HEK293 (cell line): ENCODE data around the gene CBLN1.

Experiments
- CTCF ChIA-PET: fragments of 350-600 bp; formaldehyde crosslinking; extraction: SDS; loops from one replicate; lab custom pipeline; 2021; ENCODE audit warnings: antibody characterized with exemption; lab: Yijun Ruan, JAX
- POLR2A ChIA-PET: fragments of 300-600 bp; formaldehyde crosslinking; extraction: SDS; loops from one replicate; lab custom pipeline; 2020; ENCODE audit warnings: antibody characterized with exemption, inconsistent platforms; lab: Yijun Ruan, JAX
- H3K27ac ChIP-seq: fragments of 200-500 bp; sonication (Bioruptor generic); 2 replicates; pipeline ENCODE4 v1.5.1; 2014; ENCODE audit warnings: low read depth, low read length, control low read depth, inconsistent platforms; ENCODE audit errors: extremely low read depth
- H3K36me3 ChIP-seq, 2 experiments: fragments of 200-500 bp in 1 of 2; sonication (Bioruptor generic) in 1 of 2; 1 replicate in 1 of 2; 2 replicates in 1 of 2; pipeline ENCODE4 v1.5.1; 2014 to 2017; ENCODE audit warnings: inconsistent platforms in 2 of 2, low read length in 2 of 2; ENCODE audit not compliant: control insufficient read depth in 2 of 2, insufficient read depth in 1 of 2
- H3K4me1 ChIP-seq: fragments of 200-500 bp; sonication (Bioruptor generic); 2 replicates; pipeline ENCODE4 v1.5.1; 2014; ENCODE audit warnings: mild to moderate bottlenecking, low read length, inconsistent platforms; ENCODE audit not compliant: control insufficient read depth, insufficient read depth
- H3K4me3 ChIP-seq: 2 replicates; pipeline ENCODE4 v1.5.1; 2011; ENCODE audit warnings: low read depth, mild to moderate bottlenecking, control low read depth, low read length, moderate library complexity
- H3K9me3 ChIP-seq: fragments of 200-500 bp; sonication (Bioruptor generic); 2 replicates; pipeline ENCODE4 v1.5.1; 2014; ENCODE audit warnings: low read depth, low read length, inconsistent platforms; ENCODE audit not compliant: control insufficient read depth, insufficient read depth
- GLIS2 ChIP-seq: fragments of 450-650 bp; formaldehyde crosslinking; IDR thresholded peaks from 2 replicates; pipeline ENCODE4 v1.5.1; 2016; ENCODE audit warnings: missing biosample characterization, missing genetic modification characterization
- HOXA7 ChIP-seq: sonication (generic); formaldehyde crosslinking; IDR thresholded peaks from 2 replicates; pipeline ENCODE4 v1.8.1; 2022; ENCODE audit warnings: missing genetic modification reagents, borderline replicate concordance
- KLF17 ChIP-seq: fragments of 450-650 bp; formaldehyde crosslinking; IDR thresholded peaks from 2 replicates; pipeline ENCODE4 v1.5.1; 2016; ENCODE audit warnings: missing biosample characterization, missing genetic modification characterization
- KLF7 ChIP-seq: fragments of 450-650 bp; formaldehyde crosslinking; IDR thresholded peaks from 2 replicates; pipeline ENCODE4 v1.5.1; 2016; ENCODE audit warnings: missing biosample characterization, missing genetic modification characterization, borderline replicate concordance
- MEIS1 ChIP-seq: sonication (generic); formaldehyde crosslinking; IDR thresholded peaks from 2 replicates; pipeline ENCODE4 v1.8.1; 2022; ENCODE audit warnings: missing genetic modification reagents, mild to moderate bottlenecking, borderline replicate concordance
- MZF1 ChIP-seq: fragments of 450-650 bp; formaldehyde crosslinking; IDR thresholded peaks from 2 replicates; pipeline ENCODE4 v1.5.1; 2017; ENCODE audit warnings: missing biosample characterization, missing genetic modification characterization, borderline replicate concordance
- OSR2 ChIP-seq: fragments of 450-650 bp; formaldehyde crosslinking; IDR thresholded peaks from 2 replicates; pipeline ENCODE4 v1.5.1; 2016; ENCODE audit warnings: missing biosample characterization, missing genetic modification characterization
- SCRT2 ChIP-seq: fragments of 450-650 bp; formaldehyde crosslinking; IDR thresholded peaks from 2 replicates; pipeline ENCODE4 v1.5.1; 2016; ENCODE audit warnings: missing biosample characterization, missing genetic modification characterization
- SP3 ChIP-seq: fragments of 450-650 bp; formaldehyde crosslinking; IDR thresholded peaks from 2 replicates; pipeline ENCODE4 v1.5.1; 2016; ENCODE audit warnings: missing biosample characterization, missing genetic modification characterization
- YY2 ChIP-seq: fragments of 450-650 bp; formaldehyde crosslinking; IDR thresholded peaks from 2 replicates; pipeline ENCODE4 v1.5.1; 2016; ENCODE audit warnings: missing biosample characterization, missing genetic modification characterization
- ZBTB11 ChIP-seq: fragments of 450-650 bp; formaldehyde crosslinking; conservative IDR thresholded peaks from 2 replicates; pipeline ENCODE4 v1.5.1; 2016; ENCODE audit warnings: low read depth, missing biosample characterization, missing genetic modification characterization
- ZBTB21 ChIP-seq: fragments of 450-650 bp; formaldehyde crosslinking; IDR thresholded peaks from 2 replicates; pipeline ENCODE4 v1.5.1; 2017; ENCODE audit warnings: missing biosample characterization, missing genetic modification characterization
- ZIC2 ChIP-seq: fragments of 450-650 bp; formaldehyde crosslinking; IDR thresholded peaks from 2 replicates; pipeline ENCODE4 v1.5.1; 2016; ENCODE audit warnings: missing biosample characterization, missing genetic modification characterization
- ZNF138 ChIP-seq: fragments of 450-650 bp; formaldehyde crosslinking; IDR thresholded peaks from 2 replicates; pipeline ENCODE4 v1.5.1; 2016; ENCODE audit warnings: missing biosample characterization, missing genetic modification characterization, borderline replicate concordance
- ZNF362 ChIP-seq: fragments of 450-650 bp; formaldehyde crosslinking; IDR thresholded peaks from 2 replicates; pipeline ENCODE4 v1.5.1; 2016; ENCODE audit warnings: missing biosample characterization, missing genetic modification characterization
- ZNF488 ChIP-seq: fragments of 450-650 bp; formaldehyde crosslinking; IDR thresholded peaks from 2 replicates; pipeline ENCODE4 v1.5.1; 2016; ENCODE audit warnings: missing biosample characterization, missing genetic modification characterization
- ZNF518A ChIP-seq: fragments of 450-650 bp; formaldehyde crosslinking; conservative IDR thresholded peaks from 2 replicates; pipeline ENCODE4 v1.5.1; 2016; ENCODE audit warnings: low read depth, missing biosample characterization, missing genetic modification characterization
- ZNF623 ChIP-seq: fragments of 450-650 bp; formaldehyde crosslinking; IDR thresholded peaks from 2 replicates; pipeline ENCODE4 v1.5.1; 2016; ENCODE audit warnings: missing biosample characterization, missing genetic modification characterization
- ZNF660 ChIP-seq: fragments of 450-650 bp; IDR thresholded peaks from 2 replicates; pipeline ENCODE4 v1.5.1; 2018; ENCODE audit warnings: missing biosample characterization, mild to moderate bottlenecking, missing genetic modification characterization
- ZNF664 ChIP-seq: fragments of 450-650 bp; formaldehyde crosslinking; IDR thresholded peaks from 2 replicates; pipeline ENCODE4 v1.5.1; 2016; ENCODE audit warnings: missing biosample characterization, missing genetic modification characterization
- ZNF747 ChIP-seq: fragments of 450-650 bp; formaldehyde crosslinking; IDR thresholded peaks from 2 replicates; pipeline ENCODE4 v1.5.1; 2016; ENCODE audit warnings: missing biosample characterization, missing genetic modification characterization
- ZNF785 ChIP-seq: fragments of 450-650 bp; formaldehyde crosslinking; IDR thresholded peaks from 2 replicates; pipeline ENCODE4 v1.5.1; 2016; ENCODE audit warnings: missing biosample characterization, missing genetic modification characterization
- ZNF792 ChIP-seq: fragments of 450-650 bp; formaldehyde crosslinking; IDR thresholded peaks from 2 replicates; pipeline ENCODE4 v1.5.1; 2016; ENCODE audit warnings: missing biosample characterization, missing genetic modification characterization

Gene CBLN1

GRCh38 chr16:49324703-49325102, 43.1 kb upstream of the CBLN1 start:
- Histone ChIP-seq H3K4me1 (no peaks in the 10 kb centered on the region), H3K4me3 (no peak overlapping the region), H3K27ac (no peak overlapping the region), H3K36me3 (no peaks in the 10 kb centered on the region), H3K9me3 (no peaks in the 10 kb centered on the region)
- CTCF ChIA-PET = no interaction called here
- TF ChIP-seq HOXA7 = no peak
- no peak for TF ChIP-seq ZNF362 (tag by site-specific recombination)
- no peak for TF ChIP-seq ZBTB11
- no peak for TF ChIP-seq ZNF660
- POLR2A ChIA-PET = no interaction called here

GRCh38 chr16:49315602-49316001, 34.0 kb upstream of the CBLN1 start:
- Histone ChIP-seq H3K4me1 (no peaks in the 10 kb centered on the region), H3K27ac (no peak overlapping the region), H3K9me3 (no peaks in the 10 kb centered on the region), H3K36me3 (no peaks in the 10 kb centered on the region), H3K4me3 (no peak overlapping the region)
- TF ChIP-seq ZNF138 (tag by site-specific recombination) = no peak
- no peak for TF ChIP-seq GLIS2 (tag by site-specific recombination)
- TF ChIP-seq KLF7 (tag by site-specific recombination) = no peak
- TF ChIP-seq SCRT2 (tag by site-specific recombination) = no peak
- no peak for TF ChIP-seq ZNF664
- TF ChIP-seq OSR2 (tag by site-specific recombination) = no peak
- no peak for TF ChIP-seq ZNF785
- TF ChIP-seq ZIC2 (tag by site-specific recombination) = no peak
- no peak for TF ChIP-seq ZNF488 (tag by site-specific recombination)
- TF ChIP-seq MZF1 (tag by site-specific recombination) = no peak
- no peak for TF ChIP-seq ZNF747 (tag by site-specific recombination)
- TF ChIP-seq MEIS1 (CRISPR knock-in tag) = no peak
- TF ChIP-seq ZNF792 (tag by site-specific recombination) = no peak
- TF ChIP-seq KLF17 = no peak
- no peak for TF ChIP-seq ZBTB21
- no peak for TF ChIP-seq SP3 (tag by site-specific recombination)
- TF ChIP-seq YY2 (tag by site-specific recombination) = no peak
- no peak for TF ChIP-seq ZNF623 (tag by site-specific recombination)
- no peak for TF ChIP-seq ZNF518A (tag by site-specific recombination)
- POLR2A ChIA-PET = no interaction called here
- CTCF ChIA-PET = interaction anchor here (0.6 kb wide), 1 partner anchor 422 kb away, joined by 4 read pairs; no protein-coding TSS in a partner anchor
